NT2/D1 (cell line): Measurements from ENCODE around the gene CRK.

Experiments
- SUZ12 ChIP-seq: IDR thresholded peaks from 2 replicates; pipeline ENCODE4 v1.6.1; 2011; ENCODE audit not compliant: insufficient read length, insufficient read depth; ENCODE audit errors: extremely low read depth
- YY1 ChIP-seq: IDR thresholded peaks from 2 replicates; pipeline ENCODE4 v1.6.1; 2011; ENCODE audit not compliant: insufficient read length, insufficient read depth

- TF ChIP-seq SUZ12 (no peak), YY1 (no peak)
Observed at GRCh38 chr17:1496869-1497268, 40.8 kb upstream of the CRK start.
